ENCODE results near the gene PER3.

- TF ChIP-seq CTCF (conservative IDR thresholded peaks at IDR 0.05; ENCODE audit: low read depth, low read length) (no peak), EZH2 (IDR thresholded peaks at IDR 0.05; ENCODE audit: low read length, unreplicated experiment) (no peak), EZH2phosphoT487 (IDR thresholded peaks at IDR 0.05; ENCODE audit: borderline replicate concordance, low read length) (no peak)
Observed at GRCh38 chr1:7826363-7826762, 42.3 kb downstream of the PER3 start.

All from PC-3 (cell line).